Subcutaneous adipose tissue (tissue), 4 donors: Measurements from ENCODE around the gene PWP2. TPM values are rescaled to one million over a fixed set of nuclear protein-coding genes. Genes with fewer than 3 reads are reported as not detected.

Experiments
- CTCF ChIP-seq: fragments of 450-650 bp; IDR thresholded peaks from one replicate; pipeline ENCODE4 v1.5.1; 2016; ENCODE audit warnings: low read depth, mild to moderate bottlenecking, control low read depth, antibody characterized with exemption, moderate library complexity
- total RNA-seq, 4 donors: library from RNA; depleted of rRNA; stranded (reverse); fragments of >200 nt; gene quantifications; one replicate each; pipeline ENCODE4 v1.1.0, GENCODE V29; 2016

Gene PWP2
- total RNA-seq, 4 donors from 2014 or later: 3.9 to 13.4 (median 9.4) TPM

- no peak for TF ChIP-seq CTCF
These were observed 42.3 kb upstream of the PWP2 start for GRCh38 chr21:44064852-44065403.

GRCh38 chr21:44065428-44065827, 41.8 kb upstream of the PWP2 start:
- TF ChIP-seq CTCF: no peak

- no peak for TF ChIP-seq CTCF
These were observed 41.1 kb upstream of the PWP2 start for GRCh38 chr21:44066116-44066515.

- TF ChIP-seq CTCF: no peak
These were observed 40.0 kb upstream of the PWP2 start for GRCh38 chr21:44067011-44067839.

GRCh38 chr21:44070391-44070790, 36.8 kb upstream of the PWP2 start:
- TF ChIP-seq CTCF: no peak

- no peak for TF ChIP-seq CTCF
These were observed 35.7 kb upstream of the PWP2 start for GRCh38 chr21:44071359-44072104.

GRCh38 chr21:44072111-44072510, 35.1 kb upstream of the PWP2 start:
- TF ChIP-seq CTCF: no peak
